Right cardiac atrium (tissue), 5 donors: Measurements from ENCODE around the gene NKAIN2. TPM values are rescaled to one million over a fixed set of nuclear protein-coding genes. Genes with fewer than 3 reads are reported as not detected.
"Not testable (repeated sequence)": the region's sequence is repeated elsewhere in the genome, so short reads cannot be mapped to it uniquely, and the experiment has no call there.

ENCODE experiments used
- ATAC-seq, 2 donors: fragments of 200-7000 bp; cut with Tn5 transposase; one replicate each; pipeline versions ENCODE4 v1.8.0 to v1.9.1; 2020; ENCODE audit warnings: moderate library complexity in 2 of 2, mild to moderate bottlenecking in 1 of 2
- DNase-seq, 3 donors: peaks; one replicate each; pipeline ENCODE4 v3.0.0-alpha.2; 2020
- H3K27ac ChIP-seq: one replicate; pipeline ENCODE4 v1.5.1; 2013; ENCODE audit warnings: mild to moderate bottlenecking, low read length, control low read depth, moderate library complexity
- H3K27me3 ChIP-seq: one replicate; pipeline ENCODE4 v1.6.1; 2013; ENCODE audit not compliant: control insufficient read depth, insufficient read depth
- H3K4me1 ChIP-seq: one replicate; pipeline ENCODE4 v1.6.1; 2013; ENCODE audit warnings: low read length; ENCODE audit not compliant: control insufficient read depth, insufficient read depth
- H3K4me3 ChIP-seq: one replicate; pipeline ENCODE4 v1.5.1; 2013; ENCODE audit warnings: low read length, control low read depth
- H3K9me3 ChIP-seq: one replicate; pipeline ENCODE4 v1.6.1; 2013; ENCODE audit warnings: low read length; ENCODE audit not compliant: control insufficient read depth
- WGBS: extraction: QIAGEN DNeasy Blood & Tissue Kit; methylation state at CpG from one replicate; pipeline ENCODE4 v1.1.7; 2013; 5-methylcytosine and 5-hydroxymethylcytosine counted together
- intact Hi-C, 4 donors: fragments of 100-400 bp; cut with DNase I; formaldehyde crosslinking; loops; one replicate each; pipeline versions ENCODE4 v1.11.0 to v1.14.0; 2022 to 2023
- polyA plus RNA-seq: library from polyadenylated mRNA; stranded (reverse); fragments of 200-250 nt; gene quantifications from one replicate; pipeline ENCODE4 v1.2.3, GENCODE V29; 2013
- total RNA-seq, 4 donors: library from RNA; stranded (reverse); fragmentation: NEBNext Ultra II Directional; extraction: Animal tissue kit (Norgen Biotek cat#: 25700); gene quantifications; one replicate each; pipeline ENCODE4 v1.2.1, GENCODE V29; 2021
- donor health status: healthy with polysubstance abuse.
- donor health status: DM: no; HTN: yes; CAD: no.
- donor health status: DM: no; HTN: no; CAD: no.
- donor health status: DM: no; HTN: yes; CAD: no; lungs with severe emphysema.
- donor health status: DM: yes; HTN: yes; CAD: no.

NKAIN2 gene
- total and polyA plus RNA-seq, 5 donors, result 1.3 to 2.7 (median 1.5) TPM

DNA sequence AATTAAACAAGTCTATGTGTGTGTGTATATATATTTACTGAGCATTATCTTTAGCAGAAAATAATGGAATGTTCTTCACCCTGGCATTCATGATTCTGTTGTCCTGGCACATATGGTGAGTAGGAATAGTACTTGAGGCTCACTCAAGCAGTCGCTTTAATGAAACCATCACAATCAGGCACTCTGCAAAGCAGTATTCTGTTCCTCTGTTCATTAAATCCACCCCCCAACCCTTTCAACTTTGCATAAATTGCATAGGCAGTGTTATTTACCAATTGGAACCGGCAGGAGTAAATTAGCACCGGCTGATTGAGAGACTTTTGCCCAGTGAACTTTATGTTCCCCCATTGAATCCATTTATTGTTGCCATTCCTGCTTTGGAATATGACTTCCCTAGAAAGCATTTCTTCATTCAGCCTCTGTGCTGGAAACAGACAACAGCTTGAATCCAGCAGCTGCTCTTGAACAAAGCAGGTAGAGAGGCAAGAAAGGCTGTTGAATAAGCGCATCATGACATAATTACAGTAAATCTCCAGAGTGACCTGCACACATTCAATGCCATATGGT lies 890.6 kb downstream of the NKAIN2 start:
- Histone ChIP-seq H3K4me3 (no peak overlapping the region), H3K27ac (no peak overlapping the region), H3K27me3 (no peaks in the 10 kb centered on the region), H3K9me3 (no peaks in the 10 kb centered on the region), H3K4me1 (no peaks in the 10 kb centered on the region)
- intact Hi-C loops, result no loop called here
- WGBS, result 89% methylated on average over 4 of the region's 4 CpGs
- ATAC-seq, result no peak
- no peak for DNase-seq

DNA sequence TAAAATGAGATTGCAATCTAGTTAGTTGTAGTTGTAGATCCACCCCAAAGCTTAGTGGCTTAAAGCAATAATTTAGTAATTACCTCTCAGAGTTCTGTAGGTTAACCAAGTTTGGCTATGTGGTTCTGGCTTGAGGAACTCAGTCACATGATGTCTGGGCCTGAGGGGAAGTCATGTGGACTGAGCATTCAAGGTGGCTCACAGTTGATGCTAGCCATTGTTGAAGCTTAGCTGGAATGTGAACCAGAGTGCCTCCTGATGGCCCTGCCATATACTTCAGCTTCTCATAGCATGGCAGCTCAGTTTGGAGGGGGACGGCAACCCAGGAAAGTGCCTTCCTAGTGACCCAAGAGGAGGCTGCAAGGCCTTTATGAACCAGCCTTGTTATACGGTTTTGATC lies 895.4 kb downstream of the NKAIN2 start:
- H3K4me1 ChIP-seq, result no peaks in the 10 kb centered on the region
- H3K4me3 ChIP-seq, result no peak overlapping the region
- WGBS, result 91% methylated on average over 2 of the region's 2 CpGs
- intact Hi-C loops, result no loop called here
- no peak overlapping the region for H3K27ac ChIP-seq
- no peak for DNase-seq
- H3K27me3 ChIP-seq, result no peaks in the 10 kb centered on the region
- no peaks in the 10 kb centered on the region for H3K9me3 ChIP-seq
- ATAC-seq, result no peak

DNA sequence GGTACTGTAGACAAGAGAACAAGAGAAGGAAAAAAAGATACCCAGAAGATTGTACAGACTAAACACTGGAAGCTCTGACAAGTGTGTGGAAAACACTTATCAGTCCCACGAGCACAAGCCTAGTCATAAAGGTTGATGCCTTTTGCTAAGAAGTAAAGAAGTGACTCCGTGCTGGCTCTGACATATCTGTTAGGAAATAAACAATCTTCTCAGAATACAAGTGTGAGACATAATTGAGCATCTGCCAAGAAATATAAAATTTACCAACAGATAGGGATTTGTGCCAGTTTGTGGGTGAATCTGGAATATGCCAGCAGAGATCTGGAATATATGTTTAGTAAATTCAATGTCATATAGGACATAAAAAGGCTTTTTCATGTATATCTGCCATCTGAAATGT lies 899.9 kb downstream of the NKAIN2 start:
- DNase-seq (no peak), ATAC-seq (no peak)
- H3K9me3 ChIP-seq, result no peaks in the 10 kb centered on the region
- no peak overlapping the region for H3K4me3 ChIP-seq
- WGBS, result 25% methylated on average over 2 of the region's 2 CpGs
- no peak overlapping the region for H3K27ac ChIP-seq
- intact Hi-C loops, result no loop called here
- no peaks in the 10 kb centered on the region for H3K4me1 ChIP-seq
- no peaks in the 10 kb centered on the region for H3K27me3 ChIP-seq

DNA sequence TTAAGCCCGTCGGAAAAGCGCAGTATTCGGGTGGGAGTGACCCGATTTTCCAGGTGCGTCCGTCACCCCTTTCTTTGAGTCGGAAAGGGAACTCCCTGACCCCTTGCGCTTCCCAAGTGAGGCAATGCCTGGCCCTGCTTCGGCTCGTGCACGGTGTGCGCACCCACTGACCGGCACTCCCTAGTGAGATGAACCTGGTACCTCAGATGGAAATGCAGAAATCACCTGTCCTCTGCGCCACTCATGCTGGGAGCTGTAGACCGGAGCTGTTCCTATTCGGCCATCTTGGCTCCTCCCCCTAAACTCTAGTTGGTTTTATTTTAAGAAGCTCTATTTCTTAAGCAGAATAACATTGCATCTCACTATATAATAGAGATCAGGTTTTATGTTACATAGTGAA lies 908.9 kb downstream of the NKAIN2 start:
- 92% methylated on average over 12 of the region's 17 CpGs for WGBS
- intact Hi-C loops, H3K4me1 ChIP-seq, H3K9me3 ChIP-seq, H3K27ac ChIP-seq, ATAC-seq, H3K27me3 ChIP-seq, DNase-seq, H3K4me3 ChIP-seq: not testable (repeated sequence)

DNA sequence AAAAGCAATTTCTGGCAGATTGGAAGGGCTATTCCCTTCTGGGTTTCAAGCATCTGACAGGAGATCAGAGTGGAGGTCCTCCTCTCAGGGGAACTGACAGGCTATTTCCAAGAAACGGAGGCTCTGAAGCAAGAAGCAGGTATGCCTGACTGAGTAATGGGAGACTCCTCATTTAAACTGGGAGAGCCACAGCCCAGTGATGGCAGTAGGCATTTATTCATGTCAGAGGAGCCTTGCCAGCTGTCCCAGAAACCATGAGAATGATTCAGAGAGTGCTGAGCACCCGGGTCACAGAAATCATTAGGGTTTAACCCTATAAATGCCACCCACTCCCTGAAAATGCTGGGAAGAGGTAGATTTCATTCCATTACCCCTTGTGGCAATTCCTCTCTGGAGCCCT lies 911.1 kb downstream of the NKAIN2 start:
- DNase-seq, result no peak
- no peak for ATAC-seq
- Histone ChIP-seq H3K27ac (no peak overlapping the region), H3K4me3 (no peak overlapping the region), H3K4me1 (no peaks in the 10 kb centered on the region), H3K9me3 (no peaks in the 10 kb centered on the region), H3K27me3 (no peaks in the 10 kb centered on the region)
- 32% methylated on average over 2 of the region's 2 CpGs for WGBS
- intact Hi-C loops, result no loop called here

DNA sequence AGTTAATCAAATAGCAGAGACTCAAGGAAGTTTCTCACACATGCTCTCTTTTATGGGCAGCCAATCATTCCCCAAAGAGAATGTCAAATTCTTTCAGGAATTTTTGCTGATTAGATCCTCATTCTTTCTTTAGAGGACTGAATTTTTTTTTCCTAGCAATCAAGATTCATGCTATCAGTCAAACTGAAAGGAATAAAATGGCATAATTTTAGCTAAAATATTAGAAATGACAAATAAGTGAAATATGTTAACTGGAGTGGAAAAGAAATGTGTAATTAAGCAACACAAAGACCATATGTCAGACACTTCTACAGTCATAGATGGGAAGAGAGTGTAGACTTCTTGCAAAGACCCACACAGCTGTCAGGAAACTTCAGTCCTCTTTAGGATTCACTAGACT lies 916.2 kb downstream of the NKAIN2 start:
- ATAC-seq, result no peak
- intact Hi-C loops, result no loop called here

DNA sequence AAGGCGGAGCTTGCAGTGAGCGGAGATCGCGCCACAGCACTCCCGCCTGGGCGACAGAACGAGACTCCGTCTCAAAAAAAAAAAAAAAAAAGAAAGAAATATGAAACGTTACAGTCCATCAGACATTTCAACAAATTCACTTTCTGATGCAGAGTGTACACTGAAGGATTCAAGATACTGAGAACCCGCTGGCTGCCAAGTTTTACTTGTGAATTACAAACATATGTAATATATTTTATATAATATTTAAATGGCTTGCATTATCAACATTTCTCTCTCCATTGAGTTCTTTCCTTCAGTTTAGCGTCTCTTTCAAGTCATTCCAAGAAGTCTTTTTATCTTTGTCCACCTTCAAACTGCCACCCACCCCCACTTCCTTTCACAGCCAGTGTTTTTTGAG lies 917.7 kb downstream of the NKAIN2 start:
- WGBS, result 84% methylated on average over 3 of the region's 11 CpGs
- intact Hi-C loops, result no loop called here
- DNase-seq (no peak), ATAC-seq (no peak)
- Histone ChIP-seq H3K4me1 (no peaks in the 10 kb centered on the region), H3K27me3 (no peaks in the 10 kb centered on the region), H3K9me3 (no peaks in the 10 kb centered on the region), H3K4me3 (no peak overlapping the region), H3K27ac (no peak overlapping the region)

More for the DNA sequence above, 916.2 kb downstream of the NKAIN2 start:
- Histone ChIP-seq H3K4me1 (no peaks in the 10 kb centered on the region), H3K9me3 (no peaks in the 10 kb centered on the region), H3K4me3 (no peak overlapping the region), H3K27me3 (no peaks in the 10 kb centered on the region), H3K27ac (no peak overlapping the region)
- DNase-seq, result no peak

DNA sequence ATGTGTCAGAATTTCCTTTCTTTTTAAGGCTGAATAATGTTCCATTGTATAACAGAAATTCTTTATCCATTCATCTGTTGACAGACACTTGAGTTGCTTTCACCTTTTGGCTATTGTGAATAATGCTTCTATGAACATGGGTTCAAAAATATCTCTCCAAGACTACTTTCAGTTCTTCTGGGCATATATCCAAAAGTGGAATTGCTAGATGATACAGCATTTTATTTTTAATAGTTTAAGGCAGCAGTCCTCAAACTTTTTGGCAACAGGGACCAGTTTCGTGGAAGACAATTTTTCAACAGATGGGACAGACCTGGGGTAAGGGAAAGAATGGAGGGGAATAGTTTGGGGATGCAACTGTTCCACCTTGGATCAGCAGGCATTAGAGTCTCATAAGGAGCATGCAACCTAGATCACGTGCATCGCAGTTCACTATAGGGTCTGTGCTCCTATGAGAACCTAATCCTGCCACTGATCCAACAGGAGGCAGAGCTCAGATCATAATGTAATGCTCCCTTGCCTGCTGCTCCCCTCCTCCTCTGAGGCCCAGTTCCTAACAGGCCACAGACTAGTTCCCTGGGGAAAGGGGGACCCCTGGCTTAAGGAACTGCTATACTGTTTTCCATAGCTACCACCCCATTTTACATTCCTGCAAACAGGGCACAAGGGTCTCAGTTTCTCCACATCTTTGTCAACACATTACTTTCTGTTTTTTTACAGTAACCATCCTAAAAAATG lies 918.6 kb downstream of the NKAIN2 start:
- H3K4me3 ChIP-seq, result no peak overlapping the region
- intact Hi-C loops, result no loop called here
- 78% methylated on average over 3 of the region's 3 CpGs for WGBS
- DNase-seq (no peak), ATAC-seq (no peak)
- no peaks in the 10 kb centered on the region for H3K9me3 ChIP-seq
- H3K4me1 ChIP-seq, result no peaks in the 10 kb centered on the region
- H3K27ac ChIP-seq, result no peak overlapping the region
- no peaks in the 10 kb centered on the region for H3K27me3 ChIP-seq

DNA sequence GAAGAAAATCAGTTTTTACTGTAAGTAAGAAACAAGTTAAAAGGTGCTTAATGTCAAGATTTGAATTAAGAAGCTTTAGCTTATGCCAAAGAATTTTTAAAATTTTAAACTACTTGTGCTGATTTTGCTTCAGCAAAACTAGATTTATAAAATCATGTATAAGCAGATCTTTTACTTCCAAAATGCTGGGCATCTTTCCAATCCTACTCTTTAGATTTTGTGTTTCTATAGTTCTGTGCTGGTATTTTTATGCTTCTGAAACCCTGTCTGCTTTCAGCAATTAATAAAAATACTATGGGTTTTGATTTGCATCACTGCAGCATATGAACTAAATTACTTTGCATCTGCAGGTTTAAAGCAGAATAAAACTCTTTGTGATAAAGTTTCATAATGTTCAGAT lies 920.0 kb downstream of the NKAIN2 start:
- Histone ChIP-seq H3K27me3 (no peaks in the 10 kb centered on the region), H3K27ac (no peak overlapping the region), H3K4me3 (no peak overlapping the region), H3K4me1 (no peaks in the 10 kb centered on the region), H3K9me3 (no peaks in the 10 kb centered on the region)
- intact Hi-C loops, result no loop called here
- ATAC-seq (no peak), DNase-seq (no peak)

DNA sequence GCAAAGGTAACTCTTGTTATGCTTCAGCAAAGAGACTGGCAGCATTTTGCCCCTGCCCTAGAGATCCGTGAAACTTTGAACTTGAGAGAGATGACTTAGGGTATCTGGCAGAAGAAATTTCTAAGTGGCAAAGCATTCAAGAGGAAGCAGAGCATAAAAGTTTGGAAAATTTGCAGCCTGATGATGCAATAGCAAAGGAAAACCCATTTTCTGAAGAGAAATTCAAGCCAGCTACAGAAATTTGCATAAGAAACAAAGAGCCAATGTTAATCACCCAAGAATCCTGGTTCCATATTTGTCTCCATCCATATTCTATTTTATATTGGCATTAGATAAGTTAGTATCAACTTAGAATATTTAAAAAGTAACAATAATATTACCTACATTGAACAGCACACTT lies 934.1 kb downstream of the NKAIN2 start:
- H3K4me1 ChIP-seq, intact Hi-C loops, H3K9me3 ChIP-seq, DNase-seq, H3K27me3 ChIP-seq, H3K27ac ChIP-seq, H3K4me3 ChIP-seq, ATAC-seq: not testable (repeated sequence)
- WGBS, result 90% methylated on average over 1 of the region's 1 CpG

DNA sequence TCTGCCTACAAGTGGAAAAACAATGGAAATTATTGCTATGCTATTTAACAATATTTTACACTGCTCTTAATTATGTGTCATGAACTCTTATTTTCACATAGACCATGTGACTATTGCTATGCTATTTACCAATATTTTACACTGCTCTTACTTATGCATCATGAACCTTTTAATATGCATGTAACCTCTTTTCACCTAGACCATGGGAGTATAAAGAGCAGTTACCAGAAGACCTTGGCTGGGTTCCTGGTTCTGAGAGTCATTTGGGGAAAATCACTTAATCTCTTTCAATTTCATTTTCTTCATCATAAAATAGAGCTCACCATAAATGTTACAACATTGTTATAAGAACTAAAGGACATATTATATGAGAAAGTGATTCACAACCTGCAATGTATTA lies 934.8 kb downstream of the NKAIN2 start:
- no peaks in the 10 kb centered on the region for H3K9me3 ChIP-seq
- H3K27me3 ChIP-seq, result no peaks in the 10 kb centered on the region
- intact Hi-C loops, result no loop called here
- no peak overlapping the region for H3K4me3 ChIP-seq
- DNase-seq (no peak), ATAC-seq (no peak)
- no peak overlapping the region for H3K27ac ChIP-seq
- H3K4me1 ChIP-seq, result no peaks in the 10 kb centered on the region

DNA sequence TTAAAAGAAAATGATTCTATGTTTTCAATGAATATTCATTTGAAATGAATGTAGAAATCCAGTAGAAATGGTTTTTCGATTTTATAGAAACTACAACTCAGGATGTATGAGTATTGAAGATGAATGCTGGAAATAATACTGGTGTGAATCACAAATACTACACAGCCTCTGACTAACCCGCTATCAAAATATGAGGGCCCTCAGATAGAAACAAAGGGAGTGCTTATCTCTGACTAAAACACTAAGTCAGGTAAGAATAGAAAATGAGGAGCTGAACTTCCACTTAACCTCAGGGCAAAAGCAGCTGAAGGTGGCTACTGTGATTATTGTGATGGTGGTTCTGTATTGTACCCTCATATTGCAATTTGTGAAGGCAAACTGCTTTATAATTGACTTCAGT lies 937.7 kb downstream of the NKAIN2 start:
- intact Hi-C loops, result no loop called here
- Histone ChIP-seq H3K27me3 (no peaks in the 10 kb centered on the region), H3K27ac (no peak overlapping the region), H3K4me1 (no peaks in the 10 kb centered on the region), H3K9me3 (no peaks in the 10 kb centered on the region), H3K4me3 (no peak overlapping the region)
- ATAC-seq, result no peak
- DNase-seq, result no peak
- 88% methylated on average over 2 of the region's 2 CpGs for WGBS
